ENCODE data around the gene NDC80.
"Not testable (repeated sequence)": the region's sequence is repeated elsewhere in the genome, so short reads cannot be mapped to it uniquely, and the experiment has no call there.

Gene NDC80

GRCh38 chr18:2537296-2537695, 34.1 kb upstream of the NDC80 start:
- Histone ChIP-seq H3K27me3 (ENCODE audit: control insufficient read depth, insufficient read depth, low read length) (no peaks in the 10 kb centered on the region), H3K4me3 (ENCODE audit: low read length) (no peak overlapping the region), H3K9me3 (replicated peaks; ENCODE audit: low read length) (no peaks in the 10 kb centered on the region), H3K9ac (ENCODE audit: low read depth, low read length) (no peak overlapping the region), H3K4me2 (ENCODE audit: low read length) (no peak overlapping the region), H3K4me1 (ENCODE audit: control insufficient read depth, insufficient read depth, low read length) (peaks cover 5% of the 10 kb centered on the region), H3K36me3 (ENCODE audit: insufficient read depth, low read length) (no peaks in the 10 kb centered on the region)

GRCh38 chr18:2538236-2538635, 33.1 kb upstream of the NDC80 start:
- no peak overlapping the region for H3K4me2 ChIP-seq (ENCODE audit: low read length)
- peaks cover 5% of the 10 kb centered on the region for H3K4me1 ChIP-seq (ENCODE audit: control insufficient read depth, insufficient read depth, low read length)
- no peaks in the 10 kb centered on the region for H3K36me3 ChIP-seq (ENCODE audit: insufficient read depth, low read length)
- no peaks in the 10 kb centered on the region for H3K9me3 ChIP-seq (replicated peaks; ENCODE audit: low read length)
- no peaks in the 10 kb centered on the region for H3K27me3 ChIP-seq (ENCODE audit: control insufficient read depth, insufficient read depth, low read length)
- no peak overlapping the region for H3K9ac ChIP-seq (ENCODE audit: low read depth, low read length)
- H3K4me3 ChIP-seq (ENCODE audit: low read length): no peak overlapping the region

- H3K27me3 ChIP-seq (ENCODE audit: control insufficient read depth, insufficient read depth, low read length): no peaks in the 10 kb centered on the region
- no peak overlapping the region for H3K4me3 ChIP-seq (ENCODE audit: low read length)
- no peak overlapping the region for H3K9ac ChIP-seq (ENCODE audit: low read depth, low read length)
- no peaks in the 10 kb centered on the region for H3K9me3 ChIP-seq (replicated peaks; ENCODE audit: low read length)
- no peak overlapping the region for H3K4me2 ChIP-seq (ENCODE audit: low read length)
- H3K4me1 ChIP-seq (ENCODE audit: control insufficient read depth, insufficient read depth, low read length): peaks cover 5% of the 10 kb centered on the region
- no peaks in the 10 kb centered on the region for H3K36me3 ChIP-seq (ENCODE audit: insufficient read depth, low read length)
These were observed 32.5 kb upstream of the NDC80 start for GRCh38 chr18:2538844-2539243.

- H3K9ac ChIP-seq (ENCODE audit: low read depth, low read length): no peak overlapping the region
- no peaks in the 10 kb centered on the region for H3K27me3 ChIP-seq (ENCODE audit: control insufficient read depth, insufficient read depth, low read length)
- H3K36me3 ChIP-seq (ENCODE audit: insufficient read depth, low read length): no peaks in the 10 kb centered on the region
- H3K4me1 ChIP-seq (ENCODE audit: control insufficient read depth, insufficient read depth, low read length): peaks cover 5% of the 10 kb centered on the region
- no peak overlapping the region for H3K4me3 ChIP-seq (ENCODE audit: low read length)
- H3K9me3 ChIP-seq (replicated peaks; ENCODE audit: low read length): no peaks in the 10 kb centered on the region
- no peak overlapping the region for H3K4me2 ChIP-seq (ENCODE audit: low read length)
These were observed 30.8 kb upstream of the NDC80 start for GRCh38 chr18:2540575-2540974.

GRCh38 chr18:2541925-2542563, 29.3 kb upstream of the NDC80 start:
- not testable (repeated sequence) for H3K4me3 ChIP-seq (ENCODE audit: low read length); H3K27me3 ChIP-seq (ENCODE audit: control insufficient read depth, insufficient read depth, low read length); H3K9ac ChIP-seq (ENCODE audit: low read depth, low read length); H3K4me1 ChIP-seq (ENCODE audit: control insufficient read depth, insufficient read depth, low read length); H3K4me2 ChIP-seq (ENCODE audit: low read length); H3K36me3 ChIP-seq (ENCODE audit: insufficient read depth, low read length); H3K9me3 ChIP-seq (replicated peaks; ENCODE audit: low read length)

GRCh38 chr18:2545155-2545554, 26.2 kb upstream of the NDC80 start:
- no peaks in the 10 kb centered on the region for H3K27me3 ChIP-seq (ENCODE audit: control insufficient read depth, insufficient read depth, low read length)
- H3K4me3 ChIP-seq (ENCODE audit: low read length): no peak overlapping the region
- no peaks in the 10 kb centered on the region for H3K4me1 ChIP-seq (ENCODE audit: control insufficient read depth, insufficient read depth, low read length)
- H3K9ac ChIP-seq (ENCODE audit: low read depth, low read length): no peak overlapping the region
- H3K36me3 ChIP-seq (ENCODE audit: insufficient read depth, low read length): peaks cover 6% of the 10 kb centered on the region
- no peaks in the 10 kb centered on the region for H3K9me3 ChIP-seq (replicated peaks; ENCODE audit: low read length)
- no peak overlapping the region for H3K4me2 ChIP-seq (ENCODE audit: low read length)

- Histone ChIP-seq H3K4me3 (ENCODE audit: low read length) (no peak overlapping the region), H3K4me1 (ENCODE audit: control insufficient read depth, insufficient read depth, low read length) (no peaks in the 10 kb centered on the region), H3K9me3 (replicated peaks; ENCODE audit: low read length) (no peaks in the 10 kb centered on the region), H3K4me2 (ENCODE audit: low read length) (no peak overlapping the region), H3K27me3 (ENCODE audit: control insufficient read depth, insufficient read depth, low read length) (no peaks in the 10 kb centered on the region), H3K9ac (ENCODE audit: low read depth, low read length) (no peak overlapping the region), H3K36me3 (ENCODE audit: insufficient read depth, low read length) (peaks cover 6% of the 10 kb centered on the region)
These were observed 23.8 kb upstream of the NDC80 start for GRCh38 chr18:2547477-2548087.

GRCh38 chr18:2549462-2549861, 21.9 kb upstream of the NDC80 start:
- Histone ChIP-seq H3K4me1 (ENCODE audit: control insufficient read depth, insufficient read depth, low read length) (no peaks in the 10 kb centered on the region), H3K27me3 (ENCODE audit: control insufficient read depth, insufficient read depth, low read length) (no peaks in the 10 kb centered on the region), H3K9ac (ENCODE audit: low read depth, low read length) (no peak overlapping the region), H3K9me3 (replicated peaks; ENCODE audit: low read length) (no peaks in the 10 kb centered on the region), H3K36me3 (ENCODE audit: insufficient read depth, low read length) (peaks cover 6% of the 10 kb centered on the region), H3K4me3 (ENCODE audit: low read length) (no peak overlapping the region), H3K4me2 (ENCODE audit: low read length) (no peak overlapping the region)

- no peak overlapping the region for H3K4me3 ChIP-seq (ENCODE audit: low read length)
- H3K4me2 ChIP-seq (ENCODE audit: low read length): no peak overlapping the region
- no peaks in the 10 kb centered on the region for H3K27me3 ChIP-seq (ENCODE audit: control insufficient read depth, insufficient read depth, low read length)
- no peak overlapping the region for H3K9ac ChIP-seq (ENCODE audit: low read depth, low read length)
- peaks cover 3% of the 10 kb centered on the region for H3K36me3 ChIP-seq (ENCODE audit: insufficient read depth, low read length)
- no peaks in the 10 kb centered on the region for H3K4me1 ChIP-seq (ENCODE audit: control insufficient read depth, insufficient read depth, low read length)
- no peaks in the 10 kb centered on the region for H3K9me3 ChIP-seq (replicated peaks; ENCODE audit: low read length)
These were observed 19.9 kb upstream of the NDC80 start for GRCh38 chr18:2551425-2551824.

- H3K4me3 ChIP-seq (ENCODE audit: low read length): no peak overlapping the region
- no peak overlapping the region for H3K4me2 ChIP-seq (ENCODE audit: low read length)
- no peak overlapping the region for H3K9ac ChIP-seq (ENCODE audit: low read depth, low read length)
- no peaks in the 10 kb centered on the region for H3K9me3 ChIP-seq (replicated peaks; ENCODE audit: low read length)
- no peaks in the 10 kb centered on the region for H3K4me1 ChIP-seq (ENCODE audit: control insufficient read depth, insufficient read depth, low read length)
- H3K27me3 ChIP-seq (ENCODE audit: control insufficient read depth, insufficient read depth, low read length): no peaks in the 10 kb centered on the region
- H3K36me3 ChIP-seq (ENCODE audit: insufficient read depth, low read length): no peaks in the 10 kb centered on the region
These were observed 16.7 kb upstream of the NDC80 start for GRCh38 chr18:2554696-2555095.

GRCh38 chr18:2555895-2556294, 15.5 kb upstream of the NDC80 start:
- no peak overlapping the region for H3K9ac ChIP-seq (ENCODE audit: low read depth, low read length)
- no peaks in the 10 kb centered on the region for H3K36me3 ChIP-seq (ENCODE audit: insufficient read depth, low read length)
- H3K4me1 ChIP-seq (ENCODE audit: control insufficient read depth, insufficient read depth, low read length): no peaks in the 10 kb centered on the region
- H3K27me3 ChIP-seq (ENCODE audit: control insufficient read depth, insufficient read depth, low read length): no peaks in the 10 kb centered on the region
- no peaks in the 10 kb centered on the region for H3K9me3 ChIP-seq (replicated peaks; ENCODE audit: low read length)
- H3K4me3 ChIP-seq (ENCODE audit: low read length): no peak overlapping the region
- H3K4me2 ChIP-seq (ENCODE audit: low read length): no peak overlapping the region

- H3K4me3 ChIP-seq (ENCODE audit: low read length): no peak overlapping the region
- no peak overlapping the region for H3K4me2 ChIP-seq (ENCODE audit: low read length)
- no peaks in the 10 kb centered on the region for H3K36me3 ChIP-seq (ENCODE audit: insufficient read depth, low read length)
- no peak overlapping the region for H3K9ac ChIP-seq (ENCODE audit: low read depth, low read length)
- H3K4me1 ChIP-seq (ENCODE audit: control insufficient read depth, insufficient read depth, low read length): no peaks in the 10 kb centered on the region
- H3K9me3 ChIP-seq (replicated peaks; ENCODE audit: low read length): no peaks in the 10 kb centered on the region
- no peaks in the 10 kb centered on the region for H3K27me3 ChIP-seq (ENCODE audit: control insufficient read depth, insufficient read depth, low read length)
These were observed 13.8 kb upstream of the NDC80 start for GRCh38 chr18:2557536-2557935.

Data from skeletal muscle satellite cell (primary cell).